DOHH2 (cell line): ENCODE results near the gene SGCE.

Source experiments
- H3F3A ChIP-seq: fragments of 200-600 bp; sonication (generic), shearing (Covaris generic); 2 replicates; pipeline ENCODE4 v1.6.0; 2016; ENCODE audit warnings: antibody characterized with exemption, mild to moderate bottlenecking; ENCODE audit not compliant: control insufficient read depth, insufficient read depth
- H3K27ac ChIP-seq: fragments of 200-600 bp; sonication (generic); 2 replicates; pipeline ENCODE4 v1.5.1; 2014; ENCODE audit warnings: low read depth, mild to moderate bottlenecking, low read length, moderate library complexity
- H3K27me3 ChIP-seq: fragments of 200-600 bp; sonication (generic); 2 replicates; pipeline ENCODE4 v1.6.1; 2014; ENCODE audit warnings: mild to moderate bottlenecking, low read length, mixed read lengths; ENCODE audit not compliant: control insufficient read depth
- H3K36me3 ChIP-seq: fragments of 200-600 bp; sonication (generic); 2 replicates; pipeline ENCODE4 v1.6.1; 2014; ENCODE audit warnings: mild to moderate bottlenecking, low read length, moderate library complexity, mixed read lengths; ENCODE audit not compliant: control insufficient read depth
- H3K4me1 ChIP-seq: fragments of 200-600 bp; sonication (generic); 2 replicates; pipeline ENCODE4 v1.6.1; 2014; ENCODE audit warnings: mild to moderate bottlenecking, low read length, mixed read lengths; ENCODE audit not compliant: control insufficient read depth
- H3K4me2 ChIP-seq: fragments of 200-600 bp; sonication (generic); 2 replicates; pipeline ENCODE4 v1.6.0; 2014; ENCODE audit warnings: mild to moderate bottlenecking, low read length, moderate library complexity
- H3K4me3 ChIP-seq: fragments of 200-600 bp; sonication (generic); 2 replicates; pipeline ENCODE4 v1.5.1; 2014; ENCODE audit warnings: mild to moderate bottlenecking, low read length, mixed read lengths
- H3K79me2 ChIP-seq: fragments of 200-600 bp; sonication (generic); 2 replicates; pipeline ENCODE4 v1.6.1; 2014; ENCODE audit warnings: mild to moderate bottlenecking, low read length, mixed read lengths; ENCODE audit not compliant: control insufficient read depth
- H3K9me2 ChIP-seq: fragments of 200-600 bp; sonication (generic); replicated peaks from 2 replicates; pipeline ENCODE4 v1.6.1; 2014; ENCODE audit warnings: mild to moderate bottlenecking, low read length, mixed read lengths; ENCODE audit not compliant: control insufficient read depth
- H3K9me3 ChIP-seq: fragments of 200-600 bp; sonication (generic); 2 replicates; pipeline ENCODE4 v1.6.1; 2014; ENCODE audit warnings: antibody characterized with exemption, low read length, mixed read lengths; ENCODE audit not compliant: control insufficient read depth, insufficient read depth
- H4K20me1 ChIP-seq: fragments of 200-600 bp; sonication (generic); 2 replicates; pipeline ENCODE4 v1.6.0; 2014; ENCODE audit warnings: low read depth, mild to moderate bottlenecking, antibody characterized with exemption, low read length, moderate library complexity; ENCODE audit not compliant: control insufficient read depth, insufficient read depth
- CTCF ChIP-seq: fragments of 200-600 bp; sonication (generic); IDR thresholded peaks from one replicate; pipeline ENCODE4 v1.5.1; 2014; ENCODE audit warnings: antibody characterized with exemption, mild to moderate bottlenecking, low read depth, low read length; ENCODE audit not compliant: poor library complexity, severe bottlenecking
- EZH2phosphoT487 ChIP-seq: fragments of 200-600 bp; sonication (generic); IDR thresholded peaks from 2 replicates; pipeline ENCODE4 v1.6.1; 2017; ENCODE audit warnings: borderline replicate concordance, mild to moderate bottlenecking, antibody characterized with exemption, low read length, moderate library complexity, mixed read lengths

SGCE gene

GRCh38 chr7:94669773-94670495, 14.0 kb upstream of the SGCE start:
- no peaks in the 10 kb centered on the region for H4K20me1 ChIP-seq
- H3K4me2 ChIP-seq = no peak overlapping the region
- H3K27me3 ChIP-seq = no peaks in the 10 kb centered on the region
- no peaks in the 10 kb centered on the region for H3K9me3 ChIP-seq
- no peak overlapping the region for H3K27ac ChIP-seq
- TF ChIP-seq EZH2phosphoT487 = no peak
- TF ChIP-seq CTCF = no peak
- H3K4me3 ChIP-seq = no peak overlapping the region
- H3F3A ChIP-seq = peaks cover 2% of the 10 kb centered on the region; the same call in 1 of the 2 replicates
- no peaks in the 10 kb centered on the region for H3K4me1 ChIP-seq
- H3K79me2 ChIP-seq = peaks cover 31% of the 10 kb centered on the region
- peaks cover 28% of the 10 kb centered on the region for H3K36me3 ChIP-seq
- H3K9me2 ChIP-seq = no peaks in the 10 kb centered on the region

GRCh38 chr7:94666879-94667587, 11.1 kb upstream of the SGCE start:
- TF ChIP-seq EZH2phosphoT487 = no peak
- no peak for TF ChIP-seq CTCF
- H3K79me2 ChIP-seq = peaks cover 60% of the 10 kb centered on the region
- H3K4me1 ChIP-seq = peaks cover 2% of the 10 kb centered on the region
- no peaks in the 10 kb centered on the region for H3F3A ChIP-seq
- H3K9me3 ChIP-seq = no peaks in the 10 kb centered on the region
- peaks cover 57% of the 10 kb centered on the region for H3K36me3 ChIP-seq
- H4K20me1 ChIP-seq = peaks cover 5% of the 10 kb centered on the region; the same call in 1 of the 2 replicates
- H3K4me3 ChIP-seq = no peak overlapping the region
- no peaks in the 10 kb centered on the region for H3K27me3 ChIP-seq
- H3K9me2 ChIP-seq = no peaks in the 10 kb centered on the region
- no peak overlapping the region for H3K27ac ChIP-seq
- no peak overlapping the region for H3K4me2 ChIP-seq

GRCh38 chr7:94665426-94665825, 9.5 kb upstream of the SGCE start:
- H3K27me3 ChIP-seq = no peaks in the 10 kb centered on the region
- peaks cover 9% of the 10 kb centered on the region; the same call in 1 of the 2 replicates for H4K20me1 ChIP-seq
- no peaks in the 10 kb centered on the region for H3K9me3 ChIP-seq
- H3K79me2 ChIP-seq = peaks cover 75% of the 10 kb centered on the region
- H3K4me3 ChIP-seq = no peak overlapping the region
- H3K4me1 ChIP-seq = peaks cover 7% of the 10 kb centered on the region
- no peak overlapping the region for H3K4me2 ChIP-seq
- H3F3A ChIP-seq = no peaks in the 10 kb centered on the region
- no peak overlapping the region for H3K27ac ChIP-seq
- no peak for TF ChIP-seq EZH2phosphoT487
- TF ChIP-seq CTCF = no peak
- H3K9me2 ChIP-seq = no peaks in the 10 kb centered on the region
- H3K36me3 ChIP-seq = peaks cover 63% of the 10 kb centered on the region
